ENCODE measurements around the gene GGNBP2. TPM values are rescaled to one million over a fixed set of nuclear protein-coding genes. Genes with fewer than 3 reads are reported as not detected.

GGNBP2 gene, protein sequence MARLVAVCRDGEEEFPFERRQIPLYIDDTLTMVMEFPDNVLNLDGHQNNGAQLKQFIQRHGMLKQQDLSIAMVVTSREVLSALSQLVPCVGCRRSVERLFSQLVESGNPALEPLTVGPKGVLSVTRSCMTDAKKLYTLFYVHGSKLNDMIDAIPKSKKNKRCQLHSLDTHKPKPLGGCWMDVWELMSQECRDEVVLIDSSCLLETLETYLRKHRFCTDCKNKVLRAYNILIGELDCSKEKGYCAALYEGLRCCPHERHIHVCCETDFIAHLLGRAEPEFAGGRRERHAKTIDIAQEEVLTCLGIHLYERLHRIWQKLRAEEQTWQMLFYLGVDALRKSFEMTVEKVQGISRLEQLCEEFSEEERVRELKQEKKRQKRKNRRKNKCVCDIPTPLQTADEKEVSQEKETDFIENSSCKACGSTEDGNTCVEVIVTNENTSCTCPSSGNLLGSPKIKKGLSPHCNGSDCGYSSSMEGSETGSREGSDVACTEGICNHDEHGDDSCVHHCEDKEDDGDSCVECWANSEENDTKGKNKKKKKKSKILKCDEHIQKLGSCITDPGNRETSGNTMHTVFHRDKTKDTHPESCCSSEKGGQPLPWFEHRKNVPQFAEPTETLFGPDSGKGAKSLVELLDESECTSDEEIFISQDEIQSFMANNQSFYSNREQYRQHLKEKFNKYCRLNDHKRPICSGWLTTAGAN
- 10 to 100 TPM; 60.6 to 85.5 (median 84.0) TPM for total RNA-seq

GRCh38 chr17:36544307-36545076 is at the start of gene GGNBP2:
Gene GGNBP2 (plus strand): TSS chr17:36544919. CDS start chr17:36545725, 806 bp downstream.
- Histone ChIP-seq H3K4me3 (peak within 1 kb of the TSS; percentile 92 to 99 (median 95)), H3K9me3 (no peaks in the 10 kb centered on the region), H3K27ac (peak within 1 kb of the TSS; percentile 100), H3K27me3 (no peaks in the 10 kb centered on the region), H3K36me3 (no peaks in the 10 kb centered on the region), H3K4me1 (peaks cover 3 to 30% of the 10 kb centered on the region in 2 donors)
- intact Hi-C loops (cut with DNase I; ENCODE audit: low total_unique reads): no loop called here
- TF ChIP-seq, protein P1, sequence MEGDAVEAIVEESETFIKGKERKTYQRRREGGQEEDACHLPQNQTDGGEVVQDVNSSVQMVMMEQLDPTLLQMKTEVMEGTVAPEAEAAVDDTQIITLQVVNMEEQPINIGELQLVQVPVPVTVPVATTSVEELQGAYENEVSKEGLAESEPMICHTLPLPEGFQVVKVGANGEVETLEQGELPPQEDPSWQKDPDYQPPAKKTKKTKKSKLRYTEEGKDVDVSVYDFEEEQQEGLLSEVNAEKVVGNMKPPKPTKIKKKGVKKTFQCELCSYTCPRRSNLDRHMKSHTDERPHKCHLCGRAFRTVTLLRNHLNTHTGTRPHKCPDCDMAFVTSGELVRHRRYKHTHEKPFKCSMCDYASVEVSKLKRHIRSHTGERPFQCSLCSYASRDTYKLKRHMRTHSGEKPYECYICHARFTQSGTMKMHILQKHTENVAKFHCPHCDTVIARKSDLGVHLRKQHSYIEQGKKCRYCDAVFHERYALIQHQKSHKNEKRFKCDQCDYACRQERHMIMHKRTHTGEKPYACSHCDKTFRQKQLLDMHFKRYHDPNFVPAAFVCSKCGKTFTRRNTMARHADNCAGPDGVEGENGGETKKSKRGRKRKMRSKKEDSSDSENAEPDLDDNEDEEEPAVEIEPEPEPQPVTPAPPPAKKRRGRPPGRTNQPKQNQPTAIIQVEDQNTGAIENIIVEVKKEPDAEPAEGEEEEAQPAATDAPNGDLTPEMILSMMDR (IDR thresholded peaks at IDR 0.05): no peak
- TF ChIP-seq POLR2AphosphoS5 (IDR thresholded peaks at IDR 0.05) (peak; percentile 92 to 94 (median 93)), POLR2A (IDR thresholded peaks at IDR 0.05) (peak; percentile 78)
- peak; percentile 81 to 93 for DNase-seq (ENCODE audit: low spot score in 2 of 2)

DNA sequence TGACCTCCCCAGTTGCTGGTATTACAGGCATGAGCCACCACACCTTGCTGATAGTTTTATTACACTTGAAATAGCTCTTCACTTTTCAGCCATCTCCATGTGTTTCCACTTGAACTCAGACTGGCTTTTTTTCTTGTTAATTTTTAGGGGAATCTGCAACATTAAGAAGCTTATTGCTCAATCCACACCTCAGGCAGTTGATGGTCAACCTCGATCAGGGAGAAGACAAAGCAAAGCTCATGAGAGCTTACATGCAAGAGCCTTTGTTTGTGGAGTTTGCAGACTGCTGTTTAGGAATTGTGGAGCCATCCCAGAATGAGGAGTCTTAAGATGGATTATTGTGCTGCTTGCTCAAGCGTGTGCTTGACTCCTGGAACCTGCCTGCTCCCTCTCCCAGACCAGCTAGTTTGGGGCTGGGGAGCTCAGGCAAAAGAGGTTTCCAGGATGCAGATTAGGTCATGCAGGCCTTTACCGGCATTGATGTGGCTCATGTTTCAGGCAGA is 49.6 kb upstream of the GGNBP2 start:
- H3K9me3 ChIP-seq: no peaks in the 10 kb centered on the region
- intact Hi-C loops (cut with DNase I; ENCODE audit: low total_unique reads): no loop called here
- DNase-seq (ENCODE audit: low spot score in 2 of 2): no peak
- H3K36me3 ChIP-seq: peaks cover 13% of the 10 kb centered on the region
- TF ChIP-seq, protein P1 (IDR thresholded peaks at IDR 0.05): no peak
- TF ChIP-seq POLR2AphosphoS5 (IDR thresholded peaks at IDR 0.05) (no peak), POLR2A (IDR thresholded peaks at IDR 0.05) (no peak)
- H3K4me1 ChIP-seq: no peaks in the 10 kb centered on the region
- no peak overlapping the region for H3K27ac ChIP-seq
- no peaks in the 10 kb centered on the region for H3K27me3 ChIP-seq
- no peak overlapping the region for H3K4me3 ChIP-seq

DNA sequence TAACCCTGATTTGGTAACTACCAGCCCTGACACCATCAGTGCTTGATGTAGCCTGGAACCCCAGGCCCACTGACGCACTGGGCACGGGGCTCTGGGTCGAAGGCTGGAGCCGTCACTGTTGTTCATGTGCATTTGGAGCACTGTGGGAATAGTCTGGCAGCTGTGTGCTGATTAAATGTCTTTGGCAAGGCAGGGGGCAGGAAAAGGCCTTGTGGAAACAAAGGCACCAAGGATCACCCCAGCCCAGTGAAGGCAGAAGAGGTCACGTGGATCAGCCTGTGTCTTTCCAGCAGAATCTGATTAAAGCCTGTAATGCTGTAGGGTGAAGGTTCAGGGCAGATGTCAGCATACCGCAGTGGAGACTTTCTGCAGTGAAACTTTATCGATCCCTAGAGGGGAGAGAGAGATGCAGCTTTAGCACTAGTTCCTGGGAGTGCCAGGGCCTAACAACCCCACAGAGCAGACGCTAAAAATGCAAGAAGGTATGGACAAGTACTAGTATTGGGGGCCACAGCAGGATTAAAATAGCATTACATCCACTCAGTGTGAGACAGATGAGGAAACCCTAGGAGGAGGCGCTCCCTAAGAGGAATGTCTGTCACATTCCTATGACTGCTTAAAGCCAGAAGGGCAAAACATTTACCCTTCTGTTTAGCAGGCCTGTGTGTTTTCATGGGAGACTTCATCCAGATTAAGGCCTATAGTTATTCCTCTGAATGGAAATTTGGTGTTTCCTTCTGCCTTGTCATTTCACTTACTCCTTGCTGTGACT is 48.5 kb upstream of the GGNBP2 start:
- TF ChIP-seq POLR2AphosphoS5 (IDR thresholded peaks at IDR 0.05) (no peak), POLR2A (IDR thresholded peaks at IDR 0.05) (no peak)
- TF ChIP-seq, protein P1 (IDR thresholded peaks at IDR 0.05): no peak
- Histone ChIP-seq H3K4me3 (no peak overlapping the region), H3K36me3 (peaks cover 13% of the 10 kb centered on the region), H3K9me3 (no peaks in the 10 kb centered on the region), H3K27me3 (no peaks in the 10 kb centered on the region), H3K4me1 (no peaks in the 10 kb centered on the region), H3K27ac (no peak overlapping the region)
- DNase-seq (ENCODE audit: low spot score in 2 of 2): no peak
- intact Hi-C loops (cut with DNase I; ENCODE audit: low total_unique reads): no loop called here

- TF ChIP-seq POLR2A (IDR thresholded peaks at IDR 0.05) (no peak), POLR2AphosphoS5 (IDR thresholded peaks at IDR 0.05) (no peak)
- TF ChIP-seq, protein P1 (IDR thresholded peaks at IDR 0.05): no peak
- Histone ChIP-seq H3K4me3 (no peak overlapping the region), H3K4me1 (no peaks in the 10 kb centered on the region), H3K9me3 (no peaks in the 10 kb centered on the region), H3K27ac (no peak overlapping the region), H3K27me3 (no peaks in the 10 kb centered on the region), H3K36me3 (peaks cover 13% of the 10 kb centered on the region)
- intact Hi-C loops (cut with DNase I; ENCODE audit: low total_unique reads): no loop called here
- no peak for DNase-seq (ENCODE audit: low spot score in 2 of 2)
Observed at GRCh38 chr17:36498155-36498554, 46.6 kb upstream of the GGNBP2 start.
